Measurements from ENCODE around the gene QPCT. TPM values are rescaled to one million over a fixed set of nuclear protein-coding genes. Genes with fewer than 3 reads are reported as not detected.
"Not testable (repeated sequence)": the region's sequence is repeated elsewhere in the genome, so short reads cannot be mapped to it uniquely, and the experiment has no call there.

Gene QPCT
- total RNA-seq: 7.9 TPM

DNA sequence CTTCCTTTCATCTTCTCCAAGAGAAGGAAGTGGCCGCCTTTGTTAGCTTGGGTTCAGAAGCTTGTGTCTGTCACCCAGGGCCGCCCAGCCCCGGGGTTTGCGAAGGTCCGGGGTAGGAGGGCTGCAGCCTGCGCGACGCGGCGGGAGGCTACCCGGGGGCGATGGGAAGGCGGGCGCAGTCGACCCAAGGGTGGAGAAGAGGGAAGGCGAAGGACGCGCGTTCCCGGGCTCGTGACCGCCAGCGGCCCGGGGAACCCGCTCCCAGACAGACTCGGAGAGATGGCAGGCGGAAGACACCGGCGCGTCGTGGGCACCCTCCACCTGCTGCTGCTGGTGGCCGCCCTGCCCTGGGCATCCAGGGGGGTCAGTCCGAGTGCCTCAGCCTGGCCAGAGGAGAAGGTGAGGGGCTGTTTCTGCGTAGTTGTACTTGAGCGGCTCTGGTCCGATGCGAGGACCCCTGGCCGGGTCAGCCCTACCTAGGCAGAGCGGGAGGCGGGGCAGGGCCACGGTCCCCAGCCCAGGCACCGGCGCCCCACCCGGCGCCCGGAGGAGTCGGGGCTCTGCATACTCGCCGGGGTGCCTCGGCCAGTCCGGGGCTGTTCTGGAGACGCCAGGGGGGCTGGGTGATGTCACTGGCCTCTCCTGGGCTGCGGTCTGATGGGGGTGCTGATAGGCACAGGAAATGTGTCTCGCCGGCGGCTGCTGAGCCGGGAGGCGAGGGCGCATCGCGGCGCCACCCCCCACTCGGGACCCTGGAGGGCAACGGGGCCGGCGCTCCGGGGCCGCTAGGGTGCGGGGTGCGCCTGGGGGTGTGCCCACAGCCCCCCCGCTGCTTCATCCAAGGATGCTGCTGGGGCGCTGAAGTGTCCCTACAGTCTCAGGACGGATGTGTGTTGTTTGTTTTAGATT lies at the start of gene QPCT:
QPCT (plus strand) TSS at position 178 of the 909 bp plus-strand sequence; CDS start at position 280, 102 bp downstream.
- peak; percentile 22 for DNase-seq (ENCODE audit: low spot score)

DNA sequence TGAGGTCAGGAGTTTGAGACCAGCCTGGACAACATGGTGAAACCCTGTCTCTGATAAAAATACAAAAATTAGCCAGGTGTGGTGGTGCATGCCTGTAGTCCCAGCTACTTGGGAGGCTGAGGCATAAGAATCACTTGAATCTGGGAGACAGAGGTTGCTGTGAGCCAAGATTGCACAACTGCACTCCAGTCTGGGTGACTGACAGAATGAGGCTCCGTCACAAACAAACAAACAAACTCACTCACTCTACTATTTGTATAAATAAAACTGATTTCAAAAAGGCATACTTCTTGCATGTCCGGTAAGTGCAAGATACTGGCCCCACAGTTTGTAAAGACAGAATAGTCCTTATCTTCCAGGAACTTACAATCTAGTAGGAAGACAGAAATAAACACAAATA lies 49.6 kb upstream of the QPCT start:
- not testable (repeated sequence) for DNase-seq (ENCODE audit: low spot score)

DNA sequence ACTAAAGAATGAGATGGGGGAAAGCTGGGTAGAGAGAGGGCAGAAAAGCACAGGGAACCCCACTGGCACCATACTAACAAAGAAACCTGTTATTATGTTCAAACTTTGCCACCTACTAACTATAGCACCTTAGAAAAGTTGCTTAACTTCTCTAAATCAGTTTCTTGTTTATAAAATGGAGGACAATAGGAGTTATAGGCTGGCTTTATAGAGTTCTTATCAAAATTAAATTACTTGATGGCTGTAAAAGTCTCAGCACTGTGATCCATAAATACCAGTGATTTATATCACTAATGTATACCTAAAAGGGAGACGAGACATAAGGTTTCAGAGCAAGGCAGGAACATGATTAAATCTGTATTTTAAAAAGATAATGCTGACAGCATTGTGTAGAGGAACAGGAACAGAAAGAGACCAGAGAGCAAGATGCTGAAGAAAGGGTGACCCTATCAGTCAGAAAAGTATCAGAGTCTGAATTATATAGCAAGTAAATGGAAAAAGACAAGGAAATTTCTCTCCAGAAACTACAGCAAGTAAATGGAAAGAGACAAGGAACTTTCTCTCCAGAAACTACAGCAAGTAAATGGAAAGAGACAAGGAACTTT lies 48.9 kb upstream of the QPCT start:
- DNase-seq (ENCODE audit: low spot score): no peak

DNA sequence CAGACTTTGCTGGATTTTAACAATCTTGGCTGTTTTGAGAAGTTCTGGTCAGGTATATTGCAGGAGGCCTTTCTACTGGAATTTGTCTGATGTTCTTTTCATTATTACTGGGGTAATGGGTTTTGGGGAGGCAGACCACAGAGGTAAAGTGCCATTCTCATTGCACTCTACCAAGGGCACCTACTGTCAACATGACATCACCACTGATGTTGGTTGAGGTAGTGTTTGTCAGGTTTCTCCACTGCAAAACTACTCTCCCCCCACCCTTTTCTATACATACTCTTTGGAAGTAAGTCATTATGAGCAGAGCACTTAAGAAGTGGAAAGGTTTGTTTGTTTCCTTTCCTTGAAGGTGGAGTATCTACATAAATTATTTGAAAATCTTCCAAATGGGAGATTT lies 46.8 kb upstream of the QPCT start:
- no peak for DNase-seq (ENCODE audit: low spot score)

DNA sequence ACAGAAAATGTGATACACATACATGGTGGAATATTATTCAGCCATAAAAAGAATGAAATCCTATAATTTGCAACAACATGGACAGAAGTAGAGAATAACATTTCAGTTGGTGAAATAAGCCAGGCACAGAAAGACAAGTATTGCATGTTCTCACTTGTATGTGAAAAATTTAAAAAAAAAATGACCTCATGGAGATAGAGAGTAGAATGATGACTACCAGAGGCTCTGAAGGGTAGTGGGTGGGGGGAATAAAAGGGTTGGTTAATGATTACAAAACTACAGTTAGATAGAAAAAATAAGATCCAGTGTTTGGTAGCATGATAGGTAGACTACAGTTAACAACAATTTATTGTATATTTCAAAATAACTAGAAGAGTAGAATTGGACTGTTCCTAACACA lies 44.3 kb upstream of the QPCT start:
- DNase-seq (ENCODE audit: low spot score): no peak

DNA sequence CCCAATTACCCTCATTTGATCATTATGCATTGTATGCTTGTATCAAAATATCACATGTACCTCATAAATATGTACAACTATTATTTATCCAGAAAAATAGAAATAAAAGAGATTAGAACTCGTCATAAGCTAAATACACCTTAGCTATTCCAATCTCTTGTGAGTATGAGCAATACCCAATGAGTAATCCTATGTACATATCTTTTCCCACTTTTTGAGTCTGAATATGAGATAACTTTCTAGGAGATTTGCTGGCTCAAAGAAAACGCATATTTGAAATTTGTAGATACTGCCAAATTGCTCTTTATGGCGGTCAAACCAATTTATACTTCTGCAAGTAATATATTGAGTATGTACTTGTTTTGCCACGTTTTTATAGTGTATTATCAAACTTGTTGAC lies 43.9 kb upstream of the QPCT start:
- no peak for DNase-seq (ENCODE audit: low spot score)

DNA sequence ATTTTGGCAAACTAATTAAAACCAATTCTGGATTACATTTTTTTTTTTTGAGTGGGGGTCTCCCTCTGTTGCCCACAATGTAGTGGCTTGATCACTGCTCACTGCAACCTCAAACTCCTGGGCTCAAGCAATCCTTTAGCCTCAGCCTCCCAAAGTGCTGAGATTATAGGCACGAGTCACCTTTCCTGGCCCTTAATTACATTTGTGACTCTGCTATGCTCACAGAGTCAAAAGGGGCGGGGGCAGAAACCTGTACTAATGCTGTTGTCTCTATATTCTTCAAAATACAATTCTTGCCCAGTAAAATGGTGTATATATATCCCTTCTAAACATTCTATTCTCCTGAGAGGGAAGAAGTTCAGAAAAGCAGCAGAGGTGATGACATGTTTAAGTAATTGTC lies 43.0 kb upstream of the QPCT start:
- DNase-seq (ENCODE audit: low spot score): no peak

DNA sequence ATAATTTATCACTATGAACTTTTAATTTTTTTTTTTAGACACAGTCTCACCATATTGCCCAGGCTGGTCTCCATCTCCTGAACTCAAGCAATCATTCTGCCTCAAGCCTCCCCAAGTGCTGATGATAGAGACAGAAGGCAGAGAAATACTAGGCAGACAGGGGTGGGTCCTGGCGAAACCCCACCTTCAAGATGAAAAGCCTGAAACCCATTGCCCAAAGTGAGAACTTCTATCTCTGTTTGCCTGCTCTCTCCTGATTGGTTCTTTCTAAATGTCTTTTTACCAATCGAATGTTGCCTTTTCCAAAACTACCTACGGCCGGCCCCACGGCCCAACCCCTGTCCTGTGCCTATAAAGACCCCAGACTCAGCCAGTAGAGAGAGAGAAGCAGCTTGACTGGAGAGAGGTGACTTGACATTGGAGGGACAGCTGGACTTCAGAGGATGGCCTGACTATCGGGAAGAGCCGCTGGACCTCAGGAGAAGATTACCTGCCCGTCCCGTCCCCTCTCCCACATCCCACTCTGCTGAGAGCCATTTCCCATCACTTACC lies 41.7 kb upstream of the QPCT start:
- DNase-seq (ENCODE audit: low spot score): no peak

DNA sequence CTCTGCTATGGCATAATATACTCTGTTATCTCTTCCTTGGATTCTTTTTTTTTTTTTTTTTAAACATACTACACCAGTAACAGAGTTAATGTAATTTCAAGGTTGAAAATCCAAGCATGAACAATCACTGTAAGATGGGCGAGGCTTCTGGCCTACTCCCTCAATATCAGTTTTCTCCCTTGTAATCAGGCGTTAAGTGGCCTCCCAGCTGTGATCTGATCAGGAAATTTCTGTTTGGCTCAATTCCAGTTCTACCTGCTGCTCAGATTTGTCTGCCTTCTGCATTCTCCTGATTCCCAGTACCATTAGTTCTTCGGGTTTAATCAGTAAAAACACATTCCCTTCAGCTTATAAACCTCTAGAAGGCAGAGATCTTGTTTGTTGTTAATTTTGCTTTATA lies 38.4 kb upstream of the QPCT start:
- DNase-seq (ENCODE audit: low spot score): no peak

DNA sequence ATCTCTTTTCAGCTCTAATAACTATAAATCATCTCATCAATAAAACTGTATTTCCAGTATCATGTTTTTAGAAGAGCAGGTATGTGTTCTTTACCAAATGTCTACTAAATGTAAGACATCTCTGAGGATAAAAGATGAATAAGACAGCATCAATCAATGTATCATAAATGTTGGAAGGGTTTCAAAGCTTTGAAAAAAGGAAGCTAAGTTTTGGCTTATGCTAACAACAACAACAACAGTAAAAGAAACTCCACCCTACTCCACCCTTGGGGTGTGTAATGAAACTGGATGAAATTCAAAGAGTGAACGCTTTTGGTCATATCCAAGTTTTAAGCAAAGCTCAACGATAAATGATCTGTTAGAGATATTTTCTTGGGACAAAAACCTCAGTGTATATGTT lies 36.9 kb upstream of the QPCT start:
- no peak for DNase-seq (ENCODE audit: low spot score)

DNA sequence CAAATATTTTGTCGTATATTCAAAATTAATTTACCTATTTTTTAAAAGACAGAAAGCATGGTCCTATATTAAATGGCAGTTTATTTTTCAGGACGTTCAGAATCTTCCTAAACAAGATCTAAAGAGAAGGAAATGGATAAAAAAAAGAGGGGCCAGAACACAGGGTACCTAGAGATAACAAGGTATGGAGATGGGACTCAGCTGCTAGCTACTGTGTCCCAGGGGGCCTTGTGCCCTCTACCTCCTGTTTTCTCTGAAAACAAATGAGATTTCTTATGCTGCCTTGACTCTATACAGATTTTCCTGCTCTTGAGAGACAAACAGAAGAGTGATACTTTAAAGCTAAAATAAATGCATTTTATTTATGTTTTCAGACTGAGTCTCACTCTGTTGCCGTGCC lies 29.1 kb upstream of the QPCT start:
- DNase-seq (ENCODE audit: low spot score): no peak

DNA sequence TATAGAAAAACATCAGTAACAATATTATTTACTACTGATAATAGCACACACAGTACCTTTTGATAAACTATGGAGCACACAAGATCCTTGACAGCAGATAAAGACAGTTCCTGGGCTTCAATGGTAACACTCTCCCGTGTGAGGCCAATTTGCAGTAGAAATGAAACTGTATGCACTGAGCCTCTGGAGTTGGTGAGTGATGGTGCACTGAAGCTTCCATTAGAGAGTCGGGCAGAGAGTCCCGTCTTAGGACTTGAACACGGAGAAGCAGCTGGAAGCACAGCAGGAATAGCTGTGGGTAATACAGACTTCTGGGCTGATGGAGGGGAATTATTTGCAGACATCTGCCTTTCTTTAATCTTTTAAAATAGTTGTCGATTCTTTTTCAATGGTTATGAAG lies 28.2 kb upstream of the QPCT start:
- DNase-seq (ENCODE audit: low spot score): no peak

DNA sequence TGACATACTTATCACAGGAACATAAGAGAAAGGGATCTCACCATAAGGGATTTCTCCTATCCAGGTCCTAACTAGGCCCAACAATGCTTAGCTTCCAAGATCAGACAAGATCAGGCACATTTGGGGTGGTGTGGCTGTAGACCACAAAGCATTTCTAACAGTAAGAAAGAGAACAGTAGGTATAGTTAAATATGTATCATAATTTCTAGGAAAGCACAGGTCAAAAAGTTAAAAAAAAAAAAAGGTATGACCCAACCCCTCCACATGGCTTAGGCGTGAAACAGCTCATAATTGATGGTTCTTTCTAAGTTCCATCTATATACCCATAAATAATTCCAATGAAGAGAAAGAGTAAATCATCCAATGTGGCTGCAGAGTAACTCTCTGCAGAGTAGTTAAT lies 26.7 kb upstream of the QPCT start:
- DNase-seq (ENCODE audit: low spot score): no peak

DNA sequence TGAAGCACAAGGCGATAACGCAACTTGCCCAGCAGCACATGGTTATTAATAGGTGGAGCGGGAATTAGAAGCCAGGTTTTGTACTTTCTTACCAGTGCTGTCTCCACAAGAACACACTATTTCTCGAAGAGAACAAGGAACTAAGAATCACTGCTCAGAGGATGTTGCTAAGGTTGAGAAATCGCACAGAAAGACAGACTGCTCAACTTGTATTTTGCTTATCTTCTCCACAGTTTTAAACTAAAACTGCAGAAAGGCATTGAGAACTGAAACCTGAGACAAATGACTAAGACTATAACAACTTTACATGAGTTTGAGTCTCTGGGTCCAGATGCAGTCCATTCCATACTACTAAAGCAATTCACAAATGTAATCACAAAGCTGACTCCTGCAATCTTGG lies 26.0 kb upstream of the QPCT start:
- no peak for DNase-seq (ENCODE audit: low spot score)

DNA sequence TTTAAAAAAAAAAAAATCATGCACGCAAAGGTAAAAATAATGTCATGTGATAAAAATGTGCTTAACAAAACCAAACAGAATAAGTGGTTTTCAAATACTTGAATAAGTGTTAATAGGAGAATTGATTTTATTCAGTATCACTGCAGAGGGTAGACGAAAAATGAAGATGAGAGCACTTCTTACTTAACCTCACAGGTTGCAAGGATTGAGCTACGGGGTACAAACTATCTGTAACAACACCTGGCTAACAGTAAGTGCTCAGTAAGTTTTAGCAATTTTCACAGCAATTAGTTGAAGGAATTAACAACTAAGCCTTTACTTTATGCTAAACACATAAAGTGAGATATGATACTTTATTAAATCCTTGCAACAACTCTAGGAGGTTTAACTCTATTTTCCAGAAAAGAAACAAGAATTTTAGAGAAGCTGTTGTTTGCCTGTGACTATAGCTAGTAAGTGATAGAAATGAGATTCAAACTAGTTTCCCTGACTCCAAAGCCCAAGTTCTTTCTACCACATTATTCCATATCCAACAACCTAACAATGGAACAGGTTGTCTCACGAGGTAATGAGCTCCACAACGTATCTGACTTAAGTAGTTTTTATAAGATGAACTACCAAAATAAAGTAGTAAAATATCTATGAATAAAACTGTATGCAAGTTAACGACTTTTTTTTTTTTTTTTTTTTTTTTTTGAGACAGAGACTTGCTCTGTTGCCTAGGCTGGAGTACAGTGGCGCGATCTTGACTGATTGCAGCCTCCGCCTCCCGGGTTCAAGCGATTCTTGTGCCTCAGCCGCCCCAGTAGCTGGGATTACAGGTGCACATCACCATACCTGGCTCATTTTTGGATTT lies 24.4 kb upstream of the QPCT start:
- DNase-seq (ENCODE audit: low spot score): no peak

DNA sequence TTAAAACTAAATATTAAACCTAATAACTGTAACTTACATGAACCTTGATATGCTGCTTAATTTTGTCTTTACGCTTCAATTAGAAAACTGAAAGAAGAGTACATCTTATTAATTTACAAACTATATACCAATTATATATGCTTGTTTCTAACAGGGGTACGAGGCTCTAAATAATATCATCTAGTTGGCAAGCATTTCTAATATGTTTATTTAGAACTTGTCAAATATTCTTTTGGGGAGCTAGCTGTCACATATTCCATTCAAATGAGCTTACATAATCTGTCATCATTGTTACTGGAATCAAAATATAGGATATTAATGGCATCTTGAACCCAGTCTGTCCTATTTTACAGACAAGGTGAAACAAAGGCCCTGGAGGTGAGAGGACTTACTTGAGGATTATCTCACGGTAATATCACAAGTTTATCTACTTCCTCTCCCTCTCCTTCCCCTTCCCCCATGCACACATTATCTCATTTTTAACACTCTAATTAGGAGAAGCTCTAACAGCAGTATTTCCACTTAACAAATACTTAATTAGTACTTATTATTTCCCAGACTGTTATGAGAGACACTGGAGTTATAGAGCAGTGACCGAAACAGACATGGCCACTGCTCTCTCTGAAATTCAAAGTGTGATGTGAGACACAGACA lies 23.3 kb upstream of the QPCT start:
- DNase-seq (ENCODE audit: low spot score): no peak

DNA sequence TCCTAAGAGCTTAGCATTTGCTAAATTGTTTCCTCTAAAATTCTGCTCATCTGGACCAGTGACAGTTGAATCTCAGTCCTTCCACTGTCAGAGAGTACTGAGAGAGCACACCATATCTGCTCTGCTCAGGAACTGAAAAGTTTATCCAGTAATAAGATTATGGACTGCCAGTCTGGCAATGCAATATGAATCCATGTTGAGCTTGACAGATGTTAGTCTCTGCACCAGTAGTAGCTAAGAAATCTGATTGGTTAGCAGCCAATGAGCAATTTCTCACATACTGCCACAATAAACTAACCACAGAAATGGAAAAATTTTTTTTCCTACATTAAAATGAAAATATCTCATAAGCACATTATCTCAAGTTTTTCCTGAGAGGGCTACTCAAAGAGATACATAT lies 22.1 kb upstream of the QPCT start:
- no peak for DNase-seq (ENCODE audit: low spot score)

DNA sequence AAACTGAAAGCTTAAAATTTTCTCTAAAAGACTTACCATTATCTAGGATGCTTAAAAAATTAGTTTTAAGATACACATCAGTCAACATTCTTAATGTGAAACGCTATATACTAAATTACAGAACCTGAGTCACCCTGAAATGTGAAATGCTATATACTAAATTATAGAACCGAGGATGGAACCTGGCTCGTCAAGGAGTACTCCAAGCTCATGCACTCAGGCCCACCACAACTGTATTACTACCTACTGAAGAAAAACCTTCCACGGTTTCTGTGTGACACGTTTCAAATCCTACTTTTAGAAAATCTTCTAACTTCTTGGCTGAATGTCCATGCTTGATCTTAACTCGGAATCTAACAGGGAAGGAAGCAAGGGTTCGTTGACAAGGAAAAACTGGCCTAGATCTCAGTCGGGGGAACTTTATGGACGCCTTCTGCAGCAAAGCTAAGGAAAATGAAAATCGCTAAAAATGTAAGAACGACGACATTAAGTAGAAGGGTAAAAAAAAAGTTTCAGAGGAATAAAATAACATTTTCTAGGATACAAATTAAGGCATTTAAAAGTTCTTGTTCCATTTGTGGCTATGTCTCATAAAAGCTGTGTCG lies 21.2 kb upstream of the QPCT start:
- DNase-seq (ENCODE audit: low spot score): no peak

DNA sequence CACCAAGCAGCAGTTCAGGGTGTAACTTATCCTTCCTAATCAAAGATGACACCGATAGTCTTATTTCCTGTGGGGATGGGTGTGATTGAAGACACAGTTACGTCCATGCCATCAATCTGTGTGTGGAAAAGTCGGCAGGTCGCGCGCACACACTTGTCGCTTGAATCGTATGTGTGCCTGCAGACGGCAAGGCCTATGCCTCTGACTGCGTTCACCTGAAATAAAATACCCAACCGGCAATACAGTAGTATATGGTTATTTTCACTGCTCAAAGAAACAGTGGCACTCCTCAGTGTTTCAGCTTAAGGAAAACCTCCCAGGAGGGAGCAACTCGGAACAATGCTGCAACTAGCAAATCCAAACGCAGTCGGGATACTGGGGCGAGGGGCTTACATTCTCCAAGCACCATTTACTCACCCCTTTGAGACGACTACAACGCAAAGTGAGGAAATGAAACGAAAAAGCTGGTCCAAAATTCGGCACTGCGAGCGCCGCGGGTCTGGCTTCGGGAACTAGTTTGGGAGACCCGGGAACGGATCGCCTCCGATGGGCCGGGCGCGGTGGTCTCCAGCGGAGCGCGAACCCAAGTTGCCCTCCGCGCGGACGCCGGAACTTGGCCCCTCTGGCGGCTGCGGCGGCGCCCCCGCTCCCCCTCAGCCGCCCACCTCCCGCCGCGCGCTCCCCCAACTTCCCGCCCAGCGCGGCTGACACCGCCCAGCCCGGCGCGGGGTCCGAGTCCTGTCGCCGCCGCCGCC lies 20.5 kb upstream of the QPCT start:
- DNase-seq (ENCODE audit: low spot score): peak; percentile 25

DNA sequence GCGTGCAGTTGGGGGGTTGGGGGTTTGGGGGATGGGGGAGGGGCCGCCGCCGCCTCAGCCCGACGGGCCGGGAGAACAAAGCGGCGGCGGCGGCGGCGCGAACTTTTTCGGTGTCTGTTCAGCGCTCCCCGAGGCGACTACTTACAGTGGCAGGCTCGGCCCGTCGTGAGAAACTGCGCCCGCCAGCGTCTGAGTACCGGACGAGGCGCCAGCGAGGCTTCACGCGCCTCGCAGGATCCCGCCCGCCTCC lies 20.0 kb upstream of the QPCT start:
- peak; percentile 76 for DNase-seq (ENCODE audit: low spot score)

Measured in mucosa of gallbladder (tissue), 1 donor.